ENCODE measurements around the gene FANCM.

DNA sequence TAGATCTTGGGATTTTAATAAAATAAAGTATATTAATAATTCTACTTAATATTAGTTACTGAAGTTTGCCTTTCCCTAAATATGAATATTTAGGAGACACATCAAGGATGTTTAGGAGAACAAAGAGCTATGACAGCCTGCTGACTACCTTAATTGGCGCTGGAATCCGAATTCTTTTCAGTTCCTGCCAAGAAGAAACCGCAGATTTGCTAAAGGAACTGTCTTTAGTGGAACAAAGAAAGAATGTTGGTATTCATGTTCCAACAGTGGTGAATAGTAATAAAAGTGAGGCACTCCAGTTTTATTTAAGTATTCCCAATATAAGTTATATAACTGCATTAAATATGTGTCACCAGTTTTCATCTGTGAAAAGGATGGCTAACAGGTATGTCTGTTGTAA lies 62.8 kb downstream of the FANCM start:
- TF ChIP-seq JUND (IDR thresholded peaks at IDR 0.05; ENCODE audit: borderline replicate concordance, low read depth, low read length) (no peak), JUND (tag; IDR thresholded peaks at IDR 0.05; ENCODE audit: borderline replicate concordance, low read depth, low read length) (no peak), POLR2G (IDR thresholded peaks at IDR 0.05; ENCODE audit: low read depth, low read length) (no peak), FOS (IDR thresholded peaks at IDR 0.05; ENCODE audit: extremely low read depth, insufficient read length) (no peak), POLR2A (conservative IDR thresholded peaks at IDR 0.05) (no peak), TRIM24 (IDR thresholded peaks at IDR 0.05) (no peak), GTF2F1 (IDR thresholded peaks at IDR 0.05; ENCODE audit: low read depth, low read length) (no peak), FOXM1 (IDR thresholded peaks at IDR 0.05; ENCODE audit: low read depth) (no peak), FOXM1 (CRISPR knock-in tag; IDR thresholded peaks at IDR 0.05; ENCODE audit: low read depth) (no peak), TOE1 (IDR thresholded peaks at IDR 0.05; ENCODE audit: borderline replicate concordance) (no peak), TOE1 (CRISPR knock-in tag; IDR thresholded peaks at IDR 0.05; ENCODE audit: borderline replicate concordance, low read depth) (no peak), ZNF766 (CRISPR knock-in tag; conservative IDR thresholded peaks at IDR 0.05) (no peak)
